ENCODE results near the gene ZSWIM5.

- TF ChIP-seq CTCF (optimal IDR thresholded peaks at IDR 0.05 in 1 of 3, IDR thresholded peaks at IDR 0.05 in 1 of 3, conservative IDR thresholded peaks at IDR 0.05 in 1 of 3; ENCODE audit: extremely low read depth in 1 of 3, insufficient read depth in 2 of 3, low read length in 3 of 3) (no peak), EZH2 (IDR thresholded peaks at IDR 0.05; ENCODE audit: low read length) (no peak)
These were observed 54.3 kb downstream of the ZSWIM5 start for GRCh38 chr1:45152126-45152525.

Measured in keratinocyte (primary cell).